HEK293 (cell line): ENCODE data around the gene ZFR2.

Experiments used
- CTCF ChIA-PET: fragments of 350-600 bp; formaldehyde crosslinking; extraction: SDS; loops from one replicate; lab custom pipeline; 2021; ENCODE audit warnings: antibody characterized with exemption; lab: Yijun Ruan, JAX
- POLR2A ChIA-PET: fragments of 300-600 bp; formaldehyde crosslinking; extraction: SDS; loops from one replicate; lab custom pipeline; 2020; ENCODE audit warnings: antibody characterized with exemption, inconsistent platforms; lab: Yijun Ruan, JAX
- H3K27ac ChIP-seq: fragments of 200-500 bp; sonication (Bioruptor generic); 2 replicates; pipeline ENCODE4 v1.5.1; 2014; ENCODE audit warnings: low read depth, low read length, control low read depth, inconsistent platforms; ENCODE audit errors: extremely low read depth
- H3K36me3 ChIP-seq, 2 experiments: fragments of 200-500 bp in 1 of 2; sonication (Bioruptor generic) in 1 of 2; 1 replicate in 1 of 2; 2 replicates in 1 of 2; pipeline ENCODE4 v1.5.1; 2014 to 2017; ENCODE audit warnings: inconsistent platforms in 2 of 2, low read length in 2 of 2; ENCODE audit not compliant: control insufficient read depth in 2 of 2, insufficient read depth in 1 of 2
- H3K4me1 ChIP-seq: fragments of 200-500 bp; sonication (Bioruptor generic); 2 replicates; pipeline ENCODE4 v1.5.1; 2014; ENCODE audit warnings: mild to moderate bottlenecking, low read length, inconsistent platforms; ENCODE audit not compliant: control insufficient read depth, insufficient read depth
- H3K4me3 ChIP-seq: 2 replicates; pipeline ENCODE4 v1.5.1; 2011; ENCODE audit warnings: low read depth, mild to moderate bottlenecking, control low read depth, low read length, moderate library complexity
- H3K9me3 ChIP-seq: fragments of 200-500 bp; sonication (Bioruptor generic); 2 replicates; pipeline ENCODE4 v1.5.1; 2014; ENCODE audit warnings: low read depth, low read length, inconsistent platforms; ENCODE audit not compliant: control insufficient read depth, insufficient read depth
- PATZ1 ChIP-seq: fragments of 450-650 bp; formaldehyde crosslinking; IDR thresholded peaks from 2 replicates; pipeline ENCODE4 v1.5.1; 2016; ENCODE audit warnings: missing biosample characterization, missing genetic modification characterization
- YY2 ChIP-seq: fragments of 450-650 bp; formaldehyde crosslinking; IDR thresholded peaks from 2 replicates; pipeline ENCODE4 v1.5.1; 2016; ENCODE audit warnings: missing biosample characterization, missing genetic modification characterization
- ZFP3 ChIP-seq: fragments of 450-650 bp; formaldehyde crosslinking; IDR thresholded peaks from 2 replicates; pipeline ENCODE4 v1.5.1; 2016; ENCODE audit warnings: low read depth, missing biosample characterization, missing genetic modification characterization
- ZNF10 ChIP-seq: fragments of 450-650 bp; formaldehyde crosslinking; IDR thresholded peaks from 2 replicates; pipeline ENCODE4 v1.5.1; 2017; ENCODE audit warnings: missing biosample characterization, missing genetic modification characterization
- ZNF132 ChIP-seq: fragments of 450-650 bp; formaldehyde crosslinking; IDR thresholded peaks from 2 replicates; pipeline ENCODE4 v1.5.1; 2017; ENCODE audit warnings: missing biosample characterization, missing genetic modification characterization, borderline replicate concordance
- ZNF155 ChIP-seq: fragments of 450-650 bp; formaldehyde crosslinking; IDR thresholded peaks from 2 replicates; pipeline ENCODE4 v1.5.1; 2016; ENCODE audit warnings: missing biosample characterization, missing genetic modification characterization
- ZNF26 ChIP-seq: fragments of 450-650 bp; formaldehyde crosslinking; IDR thresholded peaks from 2 replicates; pipeline ENCODE4 v1.5.1; 2016; ENCODE audit warnings: missing biosample characterization, missing genetic modification characterization
- ZNF280D ChIP-seq: fragments of 450-650 bp; formaldehyde crosslinking; IDR thresholded peaks from 2 replicates; pipeline ENCODE4 v1.5.1; 2016; ENCODE audit warnings: missing biosample characterization, missing genetic modification characterization
- ZNF404 ChIP-seq: fragments of 450-650 bp; formaldehyde crosslinking; IDR thresholded peaks from 2 replicates; pipeline ENCODE4 v1.5.1; 2017; ENCODE audit warnings: missing biosample characterization, missing genetic modification characterization
- ZNF768 ChIP-seq: fragments of 450-650 bp; formaldehyde crosslinking; IDR thresholded peaks from 2 replicates; pipeline ENCODE4 v1.5.1; 2018; ENCODE audit warnings: missing biosample characterization, mild to moderate bottlenecking, missing genetic modification characterization
- ZNF837 ChIP-seq: fragments of 450-650 bp; formaldehyde crosslinking; IDR thresholded peaks from 2 replicates; pipeline ENCODE4 v1.5.1; 2016; ENCODE audit warnings: missing biosample characterization, missing genetic modification characterization

ZFR2 gene

GRCh38 chr19:3907626-3908265 is 38.9 kb upstream of the ZFR2 start (continued):
- TF ChIP-seq YY2 (tag by site-specific recombination) = no peak
- TF ChIP-seq, all 188 proteins: peak for 0

GRCh38 chr19:3904233-3904632 is 35.4 kb upstream of the ZFR2 start:
- TF ChIP-seq ZNF837 (tag by site-specific recombination) (no peak), ZNF280D (0 out of 2 replicates have a peak, but pooled peaks have one; percentile 28), ZFP3 (tag by site-specific recombination) (no peak), ZNF10 (peak; percentile 99)
- TF ChIP-seq, all 188 proteins: peak for 2
- Histone ChIP-seq H3K36me3 (no peaks in the 10 kb centered on the region), H3K4me1 (no peaks in the 10 kb centered on the region), H3K4me3 (no peak overlapping the region), H3K27ac (no peak overlapping the region), H3K9me3 (no peaks in the 10 kb centered on the region)
- ChIA-PET POLR2A (no interaction called here), CTCF (interaction anchor here (0.7 kb wide), 1 partner anchor 27 kb away, joined by 3 read pairs; no protein-coding TSS in a partner anchor)

- ChIA-PET POLR2A (no interaction called here), CTCF (no interaction called here)
- no peaks in the 10 kb centered on the region for H3K36me3 ChIP-seq
- TF ChIP-seq ZNF10 (no peak), ZNF768 (tag by site-specific recombination) (peak; percentile 69; the same call in 1 of the 2 replicates)
- H3K9me3 ChIP-seq = no peaks in the 10 kb centered on the region
- H3K4me3 ChIP-seq = no peak overlapping the region
- no peaks in the 10 kb centered on the region for H3K4me1 ChIP-seq
- no peak overlapping the region for H3K27ac ChIP-seq
These were observed 33.6 kb upstream of the ZFR2 start for GRCh38 chr19:3902317-3902973.

- H3K4me3 ChIP-seq = no peak overlapping the region
- POLR2A ChIA-PET = interaction anchor here (0.5 kb wide), 1 partner anchor 24 kb away, joined by 3 read pairs; no protein-coding TSS in a partner anchor
- H3K9me3 ChIP-seq = no peaks in the 10 kb centered on the region
- CTCF ChIA-PET = interaction anchor here (0.6 to 0.8 kb wide), 2 partner anchors 11 to 22 kb away, joined by 3 to 4 read pairs; no protein-coding TSS in a partner anchor
- H3K4me1 ChIP-seq = no peaks in the 10 kb centered on the region
- TF ChIP-seq ZNF132 (tag by site-specific recombination) (no peak), PATZ1 (tag by site-specific recombination) (no peak), ZNF26 (tag by site-specific recombination) (no peak), ZNF155 (no peak), ZNF404 (tag by site-specific recombination) (no peak)
- no peak overlapping the region for H3K27ac ChIP-seq
- no peaks in the 10 kb centered on the region; a peak in 1 of 3 replicates for H3K36me3 ChIP-seq
These were observed 30.9 kb upstream of the ZFR2 start for GRCh38 chr19:3899531-3900294.
